Activated T-cell treated with anti-CD3 and anti-CD28 coated beads, Interleukin-2, amount 50 U/mL, for 1 hour (primary cell): ENCODE results near the gene ENG.
"Not testable (repeated sequence)": the region's sequence is repeated elsewhere in the genome, so short reads cannot be mapped to it uniquely, and the experiment has no call there.

Experiments used
- DNase-seq: peaks from one replicate; pipeline ENCODE4 v3.0.0-alpha.2; 2020

ENG gene

GRCh38 chr9:127789179-127789578 lies 65.3 kb downstream of the ENG start:
- DNase-seq, result no peak

GRCh38 chr9:127788337-127789011 lies 66.0 kb downstream of the ENG start:
- DNase-seq, result no peak

- DNase-seq, result no peak
Observed at GRCh38 chr9:127786773-127787104, 67.7 kb downstream of the ENG start.

GRCh38 chr9:127785933-127786772 lies 68.3 kb downstream of the ENG start, which contains the start of gene CDK9:
TSS of gene CDK9 (plus strand) at chr9:127786034. CDS start at chr9:127786149, 115 bp downstream.
- DNase-seq, result peak; percentile 95

GRCh38 chr9:127785023-127785932 lies 69.2 kb downstream of the ENG start:
- peak; percentile 93 for DNase-seq

GRCh38 chr9:127783111-127784008 lies 71.1 kb downstream of the ENG start:
- peak; percentile 69 for DNase-seq

GRCh38 chr9:127781806-127782205 lies 72.7 kb downstream of the ENG start:
- DNase-seq, result no peak

GRCh38 chr9:127780909-127781308 lies 73.5 kb downstream of the ENG start:
- DNase-seq, result not testable (repeated sequence)

GRCh38 chr9:127780126-127780885 lies 74.2 kb downstream of the ENG start:
- no peak for DNase-seq

- no peak for DNase-seq
Observed at GRCh38 chr9:127779136-127779981, 75.1 kb downstream of the ENG start.

- DNase-seq, result peak; percentile 54
Observed at GRCh38 chr9:127778280-127779135, 76.0 kb downstream of the ENG start, which contains the start of gene SH2D3C. TSS of gene SH2D3C (minus strand) at chr9:127778666. CDS start at chr9:127778627, 39 bp downstream.

GRCh38 chr9:127777368-127777980 lies 77.0 kb downstream of the ENG start:
- DNase-seq, result no peak

- no peak for DNase-seq
Observed at GRCh38 chr9:127776924-127777289, 77.6 kb downstream of the ENG start.

- peak; percentile 77 for DNase-seq
Observed at GRCh38 chr9:127776195-127776923, 78.1 kb downstream of the ENG start.

- DNase-seq, result no peak
Observed at GRCh38 chr9:127773981-127774380, 80.5 kb downstream of the ENG start.

- DNase-seq, result no peak
Observed at GRCh38 chr9:127773272-127773671, 81.2 kb downstream of the ENG start.

GRCh38 chr9:127772603-127773002 lies 81.9 kb downstream of the ENG start:
- DNase-seq, result no peak

GRCh38 chr9:127771570-127772189 lies 82.8 kb downstream of the ENG start:
- no peak for DNase-seq
